ENCODE data around the gene CHCT1.

- TF ChIP-seq REST (IDR thresholded peaks at IDR 0.05; ENCODE audit: low read depth) (no peak), TEAD4 (IDR thresholded peaks at IDR 0.05) (no peak), EP300 (IDR thresholded peaks at IDR 0.05; ENCODE audit: borderline replicate concordance) (no peak), CEBPB (IDR thresholded peaks at IDR 0.05) (no peak), MAX (IDR thresholded peaks at IDR 0.05) (no peak), TCF12 (IDR thresholded peaks at IDR 0.05; ENCODE audit: low read depth) (no peak), RAD21 (IDR thresholded peaks at IDR 0.05; ENCODE audit: low read depth) (no peak), EGR1 (IDR thresholded peaks at IDR 0.05) (no peak), TAF1 (IDR thresholded peaks at IDR 0.05; ENCODE audit: low read depth) (no peak), USF1 (IDR thresholded peaks at IDR 0.05) (no peak), YY1 (IDR thresholded peaks at IDR 0.05; ENCODE audit: low read depth) (no peak), CREB1 (IDR thresholded peaks at IDR 0.05; ENCODE audit: low read depth) (no peak), FOXM1 (IDR thresholded peaks at IDR 0.05; ENCODE audit: borderline replicate concordance, low read depth) (no peak), ZBTB7A (IDR thresholded peaks at IDR 0.05; ENCODE audit: low read depth) (no peak)
Measured at GRCh38 chr17:60422162-60422665, at the start of gene CHCT1.
